Activated CD8-positive, alpha-beta memory T cell treated with anti-CD3 and anti-CD28 coated beads, Interleukin-2, amount 50 U/mL, for 24 hours (primary cell): ENCODE data around the gene RPS6KA1.
"Not testable (repeated sequence)": the region's sequence is repeated elsewhere in the genome, so short reads cannot be mapped to it uniquely, and the experiment has no call there.

ENCODE experiments used
- DNase-seq: peaks from one replicate; pipeline ENCODE4 v3.0.0-alpha.2; 2020; ENCODE audit errors: extremely low read depth

The RPS6KA1 gene

DNA sequence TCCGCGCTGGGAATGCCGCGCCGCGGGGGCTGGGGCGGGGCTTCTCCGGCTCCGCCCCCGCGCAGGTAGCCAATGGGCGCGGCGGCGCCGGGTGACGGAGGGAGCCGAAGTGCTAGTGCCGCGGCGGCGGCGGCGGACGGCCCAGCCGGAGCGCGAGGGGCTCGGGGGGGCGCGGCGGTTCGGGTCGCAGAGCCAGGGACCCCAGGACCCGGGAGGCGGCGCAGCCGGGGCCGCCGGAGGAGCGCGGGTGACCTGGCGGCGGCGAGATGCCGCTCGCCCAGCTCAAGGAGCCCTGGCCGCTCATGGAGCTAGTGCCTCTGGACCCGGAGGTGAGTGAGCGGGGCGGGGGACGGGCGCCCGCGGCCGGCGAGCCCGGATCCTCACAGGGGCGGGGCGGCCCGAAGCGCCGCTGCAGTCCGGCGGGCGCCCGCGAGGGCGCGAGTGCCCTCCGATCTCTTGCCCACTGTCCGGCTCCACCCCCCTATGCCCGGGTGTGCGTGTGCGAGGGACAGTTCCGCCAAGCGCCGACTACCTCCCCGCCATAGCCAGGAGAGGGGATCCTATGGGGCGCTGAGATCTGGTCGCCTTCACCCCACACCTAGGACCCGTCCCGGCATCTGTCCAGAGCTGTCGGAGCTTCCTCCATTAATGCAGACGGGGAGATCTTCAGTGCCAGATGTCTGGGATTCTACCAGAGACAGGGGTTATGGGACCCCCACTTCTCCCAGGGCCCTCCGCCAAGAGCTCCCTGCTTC, at the start of gene RPS6KA1:
Gene RPS6KA1 (plus strand): TSS at position 107 of the 755 bp plus-strand sequence. CDS start 160 bp downstream, at position 267.
- DNase-seq = no peak

DNA sequence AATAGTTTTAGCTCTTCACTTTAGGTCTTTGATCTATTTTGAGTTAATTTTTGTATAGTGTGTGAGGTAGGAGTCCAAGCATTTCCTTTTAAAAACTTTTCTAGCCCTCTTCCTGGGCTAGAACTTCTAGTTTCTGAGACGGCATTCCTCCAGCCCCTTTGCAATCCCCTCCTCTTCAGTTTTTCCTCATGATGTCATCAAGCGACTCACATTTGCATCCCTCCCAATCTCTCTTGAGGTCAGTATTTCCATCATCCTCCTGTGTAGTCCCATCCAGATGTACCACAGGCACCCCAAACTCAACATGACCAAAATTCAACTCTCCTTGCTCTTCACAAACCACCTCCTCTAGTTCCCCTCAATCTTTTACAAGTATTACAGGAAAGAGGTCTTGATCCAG, 46.6 kb upstream of the RPS6KA1 start:
- no peak for DNase-seq

DNA sequence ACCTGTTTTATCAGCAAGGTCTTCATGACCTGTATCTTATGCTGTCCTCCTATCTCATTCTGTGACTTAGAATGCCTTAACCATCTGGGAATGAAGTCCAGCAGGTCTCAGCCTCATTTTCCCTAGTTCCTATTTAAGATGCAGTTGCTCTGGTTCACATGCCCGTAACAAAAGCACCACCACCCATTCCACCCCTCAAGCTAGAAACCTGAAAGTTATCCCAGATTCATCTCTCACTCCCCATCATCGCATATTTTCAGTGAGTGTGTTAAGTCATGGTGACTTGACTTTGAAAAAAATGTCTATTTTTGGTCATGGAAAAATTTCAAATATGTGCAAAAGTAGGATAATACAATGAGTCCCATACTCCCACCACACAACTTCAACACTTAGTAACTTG, 45.6 kb upstream of the RPS6KA1 start:
- DNase-seq = no peak

DNA sequence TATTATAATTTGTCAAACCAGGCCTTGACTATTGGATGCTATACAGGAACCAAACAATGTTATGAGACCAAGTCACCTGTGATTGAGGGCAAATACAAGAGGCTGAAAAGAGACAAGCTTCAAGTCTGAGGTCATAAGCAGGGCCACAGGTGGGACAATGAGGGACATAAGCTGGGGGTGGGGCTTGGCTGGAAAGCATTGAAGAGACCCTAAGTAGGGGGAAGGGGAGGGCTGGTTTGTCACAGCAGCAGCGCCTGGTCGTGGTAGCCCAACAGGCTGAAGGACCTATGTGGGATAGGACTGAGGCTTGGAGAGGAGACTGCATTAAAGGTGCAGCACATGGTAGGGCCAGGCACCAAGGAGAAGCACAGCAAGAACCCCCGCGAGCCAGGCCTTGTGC, 39.4 kb upstream of the RPS6KA1 start:
- no peak for DNase-seq

DNA sequence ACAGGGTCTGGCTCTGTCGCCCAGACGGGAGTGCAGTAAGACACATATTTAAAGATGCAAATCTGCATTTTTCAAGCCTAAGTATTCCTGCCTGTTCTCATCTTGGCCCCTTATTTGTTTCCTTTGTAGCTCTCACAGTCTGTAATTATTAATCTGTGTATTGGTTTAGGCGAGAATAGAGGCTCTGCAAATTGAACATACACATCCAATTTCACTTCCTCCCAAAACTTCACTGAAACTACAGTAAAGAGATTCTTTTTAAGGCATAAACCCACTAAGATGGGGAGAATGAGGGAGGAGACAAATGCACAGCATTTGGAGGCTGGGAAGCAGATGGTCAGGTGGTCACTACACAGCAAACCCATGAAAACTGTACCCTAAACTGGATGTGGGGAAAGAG, 36.3 kb upstream of the RPS6KA1 start:
- DNase-seq = no peak

DNA sequence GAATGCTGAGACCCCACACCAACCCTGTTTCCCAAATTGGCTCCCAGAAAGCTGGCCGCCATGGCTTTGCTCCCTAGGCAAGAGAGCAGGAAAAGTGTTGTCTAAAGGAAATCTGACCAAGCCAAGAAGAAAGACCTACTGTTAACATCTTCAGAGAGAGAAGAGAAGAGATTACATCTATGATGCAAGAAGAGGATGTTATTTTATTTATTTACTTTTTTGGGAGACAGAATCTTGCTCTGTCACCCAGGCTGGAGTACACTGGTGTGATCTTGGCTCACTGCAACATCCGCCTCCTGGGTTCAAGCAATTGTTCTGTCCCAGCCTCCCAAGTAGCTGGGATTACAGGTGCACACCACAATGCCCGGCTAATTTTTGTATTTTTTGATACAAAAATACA, 35.6 kb upstream of the RPS6KA1 start:
- DNase-seq = no peak

DNA sequence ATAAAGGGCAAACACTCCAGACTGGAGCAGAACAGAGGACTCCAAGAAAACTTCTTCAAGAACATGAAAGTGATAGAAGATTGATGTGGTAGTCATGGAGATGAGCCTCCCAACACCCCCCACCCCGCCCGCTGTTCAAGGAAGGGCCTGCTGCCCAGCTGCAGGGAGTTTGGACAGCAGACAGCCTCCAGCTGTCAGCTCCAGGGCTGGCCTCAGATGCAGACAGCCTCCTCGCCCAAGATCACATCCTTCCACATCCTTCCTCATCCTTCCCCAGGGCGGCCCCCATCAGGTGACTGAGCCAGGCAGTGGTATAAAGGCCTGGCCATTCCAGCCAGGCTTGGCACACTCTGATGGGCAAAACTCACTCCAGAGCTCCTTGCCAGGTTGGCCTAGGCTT, 32.7 kb upstream of the RPS6KA1 start:
- DNase-seq = no peak

DNA sequence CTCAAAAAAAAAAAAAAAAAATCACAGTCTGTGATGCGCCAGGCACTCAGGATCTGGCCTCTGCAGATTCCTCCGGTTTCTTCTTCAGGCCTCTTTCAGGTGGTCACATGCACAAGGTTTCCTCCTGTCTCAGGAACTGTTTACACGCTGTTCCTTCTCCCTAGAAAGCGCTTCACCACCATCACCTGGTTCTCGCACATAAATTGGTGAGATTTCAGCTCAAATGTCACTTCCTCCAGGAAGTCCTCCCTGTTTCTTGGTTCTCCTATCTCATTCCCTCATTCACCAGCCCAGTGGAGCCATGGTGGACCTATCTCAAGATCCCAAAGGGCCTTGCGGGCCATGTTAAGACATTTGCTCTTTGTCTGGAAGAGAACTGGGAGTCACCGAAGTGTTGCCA, 30.7 kb upstream of the RPS6KA1 start:
- DNase-seq = no peak

DNA sequence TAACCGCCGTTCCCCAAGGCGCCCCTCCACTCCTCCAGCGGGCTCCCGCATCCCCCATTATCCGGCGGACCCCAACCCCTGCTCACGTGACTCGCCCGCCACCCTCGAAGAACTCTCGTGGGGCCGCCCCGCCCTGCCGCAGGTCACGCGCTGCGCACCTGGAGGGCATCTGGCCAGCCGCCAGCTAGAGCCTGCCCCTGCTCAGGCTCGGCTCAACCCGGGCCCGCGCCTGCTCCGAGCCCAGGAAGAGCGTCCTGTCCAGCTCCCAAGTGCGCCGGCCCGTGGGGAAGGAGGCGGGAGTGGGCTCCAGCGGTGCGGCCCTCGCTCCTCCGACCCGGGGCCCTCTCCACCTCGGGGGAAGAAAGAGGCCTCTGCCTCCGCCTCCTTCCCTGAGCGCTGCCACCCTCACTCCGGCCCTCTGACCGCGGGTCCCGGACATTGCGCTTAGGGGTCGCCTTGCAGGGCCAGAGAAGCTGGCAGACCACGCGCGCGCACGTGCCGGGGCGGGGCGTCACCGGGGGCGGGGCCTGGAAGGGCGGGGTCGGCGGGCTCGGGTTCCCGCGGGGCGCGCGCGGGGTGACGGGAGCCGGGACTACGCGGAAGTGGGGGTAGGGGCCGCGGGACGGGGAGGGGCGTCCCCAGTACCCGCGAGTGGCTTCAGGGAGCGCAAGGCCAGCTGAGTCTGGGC, 28.9 kb upstream of the RPS6KA1 start:
- peak; percentile 71 for DNase-seq

DNA sequence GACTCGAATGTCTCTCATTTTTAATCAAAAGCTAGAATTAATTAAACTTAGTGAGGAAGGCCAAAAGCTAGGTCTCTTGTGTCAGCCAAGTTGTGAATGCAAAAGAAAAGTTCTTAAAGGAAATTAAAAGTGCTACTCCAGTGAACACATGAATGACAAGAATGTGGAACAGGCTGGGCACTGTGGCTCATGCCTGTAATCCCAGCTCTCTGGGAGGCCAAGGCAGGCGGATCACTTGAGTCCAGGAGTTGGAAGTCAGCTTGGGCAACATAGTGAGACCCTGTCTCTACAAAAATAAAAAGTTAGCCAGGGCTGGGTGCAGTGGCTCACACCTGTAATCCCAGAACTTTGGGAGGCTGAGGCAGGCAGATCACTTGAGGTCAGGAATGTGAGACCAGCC, 18.9 kb upstream of the RPS6KA1 start:
- not testable (repeated sequence) for DNase-seq

DNA sequence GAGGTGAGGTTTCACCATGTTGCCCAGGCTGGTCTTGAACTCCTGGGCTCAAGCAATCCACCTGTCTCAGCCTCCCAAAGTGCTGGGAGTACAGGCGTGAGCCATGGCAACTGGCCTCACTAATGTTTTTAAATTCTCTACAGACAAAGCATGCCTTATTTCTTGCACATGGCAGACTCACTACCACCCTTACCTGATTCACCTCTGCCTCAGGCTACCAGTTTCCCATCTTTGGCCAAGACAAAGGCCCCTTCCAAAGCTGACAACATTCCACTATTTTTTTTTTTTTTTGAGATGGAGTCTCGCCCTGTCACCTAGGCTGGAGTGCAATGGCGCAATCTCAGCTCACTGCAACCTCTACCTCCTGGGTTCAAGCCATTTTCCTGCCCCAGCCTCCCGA, 13.7 kb upstream of the RPS6KA1 start:
- DNase-seq = not testable (repeated sequence)

DNA sequence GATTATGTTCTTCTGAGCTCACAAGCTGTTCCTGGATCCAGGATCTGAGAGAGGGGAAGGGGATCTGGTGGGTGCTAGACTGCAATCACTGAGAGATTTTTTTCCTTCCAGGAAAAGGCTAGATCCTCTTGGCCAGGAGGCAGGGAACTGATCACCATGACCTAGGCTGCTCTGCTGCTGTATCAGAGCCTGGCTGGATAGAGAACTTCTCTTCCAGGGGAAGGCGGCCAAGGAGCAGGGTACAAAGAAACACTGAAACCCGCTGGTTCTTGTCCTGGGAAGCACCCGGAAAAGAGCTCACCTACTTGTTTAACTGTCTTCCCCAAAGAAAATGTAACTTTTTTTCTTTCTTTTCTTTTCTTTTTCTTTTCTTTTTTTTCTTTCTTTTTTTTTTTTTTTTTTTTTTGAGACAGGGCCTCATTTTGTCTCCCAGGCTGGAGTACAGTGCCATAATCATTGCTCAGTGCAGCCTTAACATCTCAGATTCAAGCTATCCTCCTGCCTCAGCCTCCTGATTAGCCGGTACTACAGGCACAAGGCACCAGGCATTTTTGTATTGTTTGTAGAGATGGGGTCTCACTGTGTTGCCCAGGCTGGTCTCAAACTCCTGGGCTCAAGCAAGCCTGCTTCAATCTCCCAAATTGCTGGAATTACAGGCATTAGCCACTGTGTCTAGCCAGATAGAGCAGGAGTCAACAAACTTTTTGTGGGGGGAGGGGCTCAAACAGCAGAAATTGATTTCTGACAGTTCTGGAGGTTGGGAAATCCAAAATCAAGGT, 12.4 kb upstream of the RPS6KA1 start:
- DNase-seq = no peak

DNA sequence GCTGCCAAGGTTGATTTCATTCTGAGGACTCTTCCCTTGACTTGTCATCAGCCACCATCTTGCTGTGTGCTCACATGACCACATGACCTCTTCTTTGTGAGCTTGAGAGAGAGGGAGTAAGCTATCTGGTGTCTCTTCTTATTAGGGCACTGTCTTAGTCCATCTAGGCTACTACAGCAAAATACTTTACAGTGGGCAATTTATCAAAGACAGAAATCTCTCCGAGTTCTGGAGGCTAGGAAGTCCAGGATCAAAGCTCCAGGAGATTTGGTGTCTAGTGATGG, 11.9 kb upstream of the RPS6KA1 start:
- DNase-seq = no peak

DNA sequence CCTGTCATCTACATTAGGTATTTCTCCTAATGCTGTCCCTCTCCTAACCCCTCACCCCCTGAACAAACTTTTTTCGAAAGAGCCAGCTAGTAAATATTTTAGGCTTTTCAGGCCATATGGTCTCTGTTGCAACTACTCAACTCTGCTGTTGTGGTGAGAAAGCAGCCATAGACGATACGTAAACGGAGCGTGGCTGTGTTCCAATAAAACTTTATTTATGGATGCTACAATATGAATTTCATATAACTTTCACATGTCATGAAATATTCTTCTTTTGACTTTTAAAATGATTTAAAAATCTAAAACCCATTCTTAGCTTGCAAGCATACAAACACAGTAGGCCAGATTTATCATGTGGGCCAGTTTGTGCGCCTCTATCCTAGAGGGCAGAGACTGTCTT, 11.2 kb upstream of the RPS6KA1 start:
- DNase-seq = no peak

DNA sequence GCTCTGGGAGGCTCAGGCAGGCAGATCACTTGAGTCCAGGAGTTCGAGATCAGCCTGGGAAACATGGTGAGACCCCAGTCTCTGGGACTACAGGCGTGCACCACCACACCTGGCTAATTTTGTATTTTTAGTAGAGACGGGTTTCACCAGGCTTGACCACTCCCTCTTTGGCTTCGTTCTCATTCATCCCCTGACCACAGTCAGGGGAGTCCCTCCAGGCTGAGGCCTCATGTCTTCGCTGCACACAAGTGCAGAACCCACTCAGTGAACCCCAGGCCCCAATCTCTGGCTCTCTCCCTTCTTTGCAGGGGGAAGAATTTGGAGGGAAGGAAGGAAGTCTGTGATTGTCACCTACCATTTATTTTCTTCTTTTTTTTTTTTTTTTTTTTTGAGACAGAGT, 9.2 kb upstream of the RPS6KA1 start:
- no peak for DNase-seq

DNA sequence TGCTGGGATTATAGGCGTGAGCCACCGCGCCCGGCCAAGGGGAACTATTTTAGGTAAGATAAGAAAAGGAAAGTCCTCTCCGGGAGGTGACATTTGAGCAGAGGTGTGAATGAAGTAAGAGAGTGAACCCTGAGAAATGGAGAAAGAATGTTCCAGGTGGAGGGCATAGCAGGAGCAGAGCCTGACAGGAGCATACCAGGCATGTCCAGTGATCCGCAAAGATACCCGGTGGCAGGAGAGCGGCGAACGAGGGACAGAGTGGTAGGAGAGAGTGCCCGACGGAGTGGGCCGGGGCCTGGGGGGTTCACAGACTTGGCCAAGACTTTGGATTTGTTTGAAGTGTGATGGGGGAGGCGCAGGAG, 7.9 kb upstream of the RPS6KA1 start:
- DNase-seq = no peak

DNA sequence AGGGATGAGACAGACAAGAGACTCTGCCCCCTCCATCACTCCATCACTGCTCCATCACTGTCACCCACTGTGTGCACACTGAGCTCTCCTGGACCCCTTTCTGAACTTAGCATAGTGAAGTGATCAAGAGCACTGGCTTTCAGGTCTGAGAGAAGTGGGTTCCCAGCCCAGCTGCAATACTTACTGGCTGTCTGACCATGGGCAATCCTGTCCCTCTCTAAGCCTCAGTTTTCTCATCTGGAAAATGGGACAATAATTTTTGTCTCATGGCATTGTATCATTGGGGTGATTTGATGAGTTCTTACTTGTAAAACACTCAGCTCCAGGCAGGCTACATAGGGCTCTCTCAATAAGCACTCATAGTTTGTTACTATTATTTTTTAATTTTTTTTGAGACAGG, 7.5 kb upstream of the RPS6KA1 start:
- DNase-seq = no peak

DNA sequence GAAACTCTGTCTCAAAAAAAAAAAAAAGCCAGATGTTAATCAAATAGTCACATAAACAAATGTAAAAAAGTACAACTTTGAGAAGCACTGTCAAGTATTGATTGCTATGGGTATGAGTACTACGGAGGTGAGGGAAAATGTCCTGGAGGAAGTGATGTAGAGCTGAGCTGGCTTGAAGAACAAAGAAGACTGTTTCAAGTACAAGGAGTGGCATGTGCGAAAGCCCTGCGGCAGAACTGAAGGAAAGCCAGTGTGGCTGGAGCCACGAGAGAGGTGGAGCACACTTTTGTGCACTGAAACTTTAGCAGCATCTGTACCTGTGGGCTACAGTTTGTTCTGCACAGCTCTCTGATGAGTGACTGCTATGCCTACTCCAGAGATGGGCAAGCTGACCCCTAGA, 5.4 kb upstream of the RPS6KA1 start:
- no peak for DNase-seq

DNA sequence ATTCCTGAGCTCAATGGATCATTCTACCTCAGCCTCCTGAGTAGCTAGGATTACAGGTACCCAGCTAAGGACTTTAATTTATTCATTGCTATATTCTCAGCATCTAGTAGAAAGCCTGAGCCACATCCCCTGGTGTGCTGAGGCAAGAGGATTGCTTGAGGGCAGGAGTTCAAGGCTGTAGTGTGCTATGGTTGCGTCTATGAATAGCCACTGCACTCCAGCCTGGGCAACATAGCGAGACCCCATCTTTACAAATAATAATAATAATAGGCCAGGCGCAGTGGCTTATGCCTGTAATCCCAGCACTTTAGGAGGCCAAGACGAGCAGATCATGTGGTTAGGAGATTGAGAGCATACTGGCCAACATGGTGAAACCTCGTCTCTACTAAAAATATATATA, 3.3 kb upstream of the RPS6KA1 start:
- DNase-seq = no peak

DNA sequence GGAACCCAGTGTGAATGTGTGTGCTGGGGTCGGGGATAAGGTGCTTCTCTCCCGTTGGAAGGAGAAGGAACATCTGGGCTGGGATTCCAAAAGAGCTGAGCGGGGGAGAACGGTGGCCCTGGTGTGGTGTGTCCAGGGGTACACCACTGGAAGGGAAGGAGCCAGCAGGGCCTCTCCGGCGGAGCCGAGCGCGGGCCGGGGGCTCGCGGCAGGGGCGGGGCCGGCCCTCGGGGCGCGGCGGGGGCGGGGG, 231 bp upstream of the RPS6KA1 start:
- DNase-seq = no peak

DNA sequence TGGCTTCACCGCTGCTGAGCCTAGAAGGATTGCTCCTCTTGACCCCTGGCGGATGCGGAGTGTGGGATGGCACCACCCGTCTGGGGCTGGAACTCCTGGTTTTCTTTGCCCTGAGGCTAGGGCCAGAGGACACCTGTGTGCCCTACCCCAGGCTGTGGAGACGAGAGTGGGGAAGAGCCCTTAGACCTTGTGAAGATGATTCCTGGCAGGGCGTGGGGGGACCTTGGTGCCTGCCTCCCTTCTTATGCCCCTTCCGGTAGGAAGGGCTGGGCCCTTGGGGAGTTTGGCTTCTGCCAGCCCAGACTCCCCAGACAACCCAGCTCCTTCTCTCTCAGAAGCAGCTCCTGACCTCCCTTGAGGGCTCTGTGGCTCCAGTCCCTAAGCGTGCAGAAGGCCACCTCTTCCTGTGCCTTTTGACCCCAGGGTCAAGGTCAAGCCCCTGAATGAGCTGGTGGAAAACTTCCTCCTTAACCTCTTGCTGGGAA, 891 bp downstream of the RPS6KA1 start:
- DNase-seq = no peak

DNA sequence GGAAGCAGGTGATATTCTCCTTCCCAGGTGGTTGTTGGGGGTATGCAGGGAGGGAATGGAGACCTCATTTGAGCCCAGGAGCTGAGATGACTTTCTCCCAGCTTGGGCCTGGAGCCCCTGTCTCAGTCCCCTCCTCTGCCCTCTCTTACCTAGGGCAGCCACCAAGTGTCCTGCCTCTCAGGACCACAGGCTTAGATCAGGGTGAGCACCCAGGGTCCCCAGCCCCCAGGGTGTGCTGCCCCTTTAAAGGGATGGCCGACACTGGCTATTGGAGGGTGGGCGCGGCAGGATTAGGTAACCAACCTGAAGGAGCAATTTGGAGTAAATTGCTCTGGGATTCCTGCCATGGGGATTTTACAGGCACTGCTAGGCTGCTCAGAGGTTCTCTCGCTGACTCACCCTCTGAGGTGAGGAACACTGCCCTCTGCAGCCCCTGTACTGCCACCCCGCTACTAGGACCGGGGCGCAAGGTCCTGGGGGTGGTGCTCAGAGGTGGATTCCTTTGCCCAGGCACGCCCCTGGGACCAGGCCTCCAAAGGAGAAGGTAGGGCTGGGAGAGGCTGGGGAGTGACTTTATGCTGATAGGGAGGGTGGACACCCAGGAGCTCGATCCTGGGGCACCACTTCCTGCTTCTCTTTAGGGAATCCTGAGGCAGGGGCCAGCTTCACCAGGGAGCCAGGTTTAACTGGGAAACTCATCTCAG, 1.5 kb downstream of the RPS6KA1 start:
- DNase-seq = no peak

DNA sequence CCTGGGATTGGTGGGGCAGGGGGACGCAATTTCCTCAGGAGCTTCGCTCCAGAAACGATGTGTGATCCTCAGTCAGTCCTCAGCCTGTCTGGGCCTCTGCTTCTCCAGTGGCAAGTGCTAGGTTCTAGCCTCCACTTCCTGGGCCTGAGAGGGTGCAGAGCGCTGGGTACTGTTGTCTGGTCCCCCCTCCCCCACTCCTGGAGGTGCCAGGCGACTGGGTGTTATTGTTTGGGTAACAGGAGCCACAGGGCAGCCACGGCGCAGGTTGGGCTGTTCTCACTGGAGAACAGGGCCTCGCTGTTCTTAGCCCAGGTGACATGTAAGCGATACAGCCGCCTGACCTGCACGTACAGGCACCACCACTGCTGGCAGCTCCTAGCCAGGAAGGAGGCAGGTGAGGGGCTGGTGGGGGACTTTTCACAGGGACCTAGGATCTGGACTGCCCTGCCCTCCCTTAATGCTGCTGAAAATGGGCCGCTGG, 2.1 kb downstream of the RPS6KA1 start:
- DNase-seq = no peak
